ENCODE data around the gene CAPN6. TPM values are rescaled to one million over a fixed set of nuclear protein-coding genes. Genes with fewer than 3 reads are reported as not detected.

Gene CAPN6
- total RNA-seq, 4 donors from 2014 or later, result 0.34 to 0.88 TPM; not detected in 2

DNA sequence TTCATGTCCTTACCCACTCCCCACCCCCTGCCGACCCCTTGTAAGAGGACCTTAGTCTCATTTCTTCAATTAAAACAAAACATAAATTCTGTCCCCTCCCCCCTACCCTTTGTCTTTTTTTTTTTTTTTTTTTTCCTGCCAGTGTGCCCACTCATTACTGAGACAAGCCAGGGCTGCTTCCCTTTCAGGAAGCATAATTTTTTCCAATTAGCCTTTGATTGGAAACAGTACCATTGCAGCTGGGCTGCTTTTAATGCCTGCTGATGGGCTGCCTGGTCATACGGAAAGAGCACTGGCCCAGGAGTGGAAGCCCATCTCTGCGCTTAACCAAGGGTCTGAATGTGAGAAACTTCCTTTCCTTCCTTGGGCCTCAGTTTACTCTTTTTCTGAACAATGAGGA lies 18.6 kb upstream of the CAPN6 start:
- TF ChIP-seq CTCF (IDR thresholded peaks at IDR 0.05) (no peak), POLR2A (IDR thresholded peaks at IDR 0.05) (no peak)
- H3K4me3 ChIP-seq (ENCODE audit: low read depth, poor library complexity, severe bottlenecking), result no peak overlapping the region
- DNase-seq (ENCODE audit: low spot score in 2 of 2), result no peak
- intact Hi-C loops (cut with DNase I; ENCODE audit: low total_unique reads), result no loop called here
- 59 to 77% methylated on average over 3 of the region's 3 CpGs for WGBS, 2 donors

- TF ChIP-seq POLR2A (IDR thresholded peaks at IDR 0.05) (no peak), CTCF (IDR thresholded peaks at IDR 0.05) (no peak)
- intact Hi-C loops (cut with DNase I; ENCODE audit: low total_unique reads), result no loop called here
These were observed 14.5 kb upstream of the CAPN6 start for GRCh38 chrX:111284631-111285293.

GRCh38 chrX:111283446-111283845 lies 13.2 kb upstream of the CAPN6 start:
- intact Hi-C loops (cut with DNase I; ENCODE audit: low total_unique reads), result no loop called here
- no peak for DNase-seq (ENCODE audit: low spot score in 2 of 2)
- 64 to 82% methylated on average over 2 of the region's 2 CpGs for WGBS, 2 donors
- H3K4me3 ChIP-seq (ENCODE audit: low read depth, poor library complexity, severe bottlenecking), result no peak overlapping the region
- TF ChIP-seq CTCF (IDR thresholded peaks at IDR 0.05) (no peak), POLR2A (IDR thresholded peaks at IDR 0.05) (no peak)

More at GRCh38 chrX:111284631-111285293, 14.5 kb upstream of the CAPN6 start:
- WGBS, 2 donors, result 47 to 66% methylated on average over 8 of the region's 8 CpGs
- DNase-seq (ENCODE audit: low spot score in 2 of 2), result no peak
- H3K4me3 ChIP-seq (ENCODE audit: low read depth, poor library complexity, severe bottlenecking), result no peak overlapping the region

GRCh38 chrX:111282991-111283390 lies 12.7 kb upstream of the CAPN6 start:
- H3K4me3 ChIP-seq (ENCODE audit: low read depth, poor library complexity, severe bottlenecking), result no peak overlapping the region
- TF ChIP-seq POLR2A (IDR thresholded peaks at IDR 0.05) (no peak), CTCF (IDR thresholded peaks at IDR 0.05) (no peak)
- 57 to 67% methylated on average over 1 of the region's 1 CpG for WGBS, 2 donors
- intact Hi-C loops (cut with DNase I; ENCODE audit: low total_unique reads), result no loop called here
- no peak for DNase-seq (ENCODE audit: low spot score in 2 of 2)

- no peak overlapping the region for H3K4me3 ChIP-seq (ENCODE audit: low read depth, poor library complexity, severe bottlenecking)
- WGBS, 2 donors, result 80 to 84% methylated on average over 6 of the region's 6 CpGs
- intact Hi-C loops (cut with DNase I; ENCODE audit: low total_unique reads), result no loop called here
- no peak for TF ChIP-seq POLR2A (IDR thresholded peaks at IDR 0.05)
- no peak for TF ChIP-seq CTCF (IDR thresholded peaks at IDR 0.05)
- no peak for DNase-seq (ENCODE audit: low spot score in 2 of 2)
These were observed 11.9 kb upstream of the CAPN6 start for GRCh38 chrX:111282139-111282538.

GRCh38 chrX:111268506-111268905 lies 1.8 kb downstream of the CAPN6 start:
- no peak for DNase-seq (ENCODE audit: low spot score in 2 of 2)
- intact Hi-C loops (cut with DNase I; ENCODE audit: low total_unique reads), result no loop called here
- WGBS, 2 donors, result 37 to 40% methylated on average over 2 of the region's 2 CpGs

More at GRCh38 chrX:111268506-111268905, 1.8 kb downstream of the CAPN6 start:
- no peak overlapping the region for H3K4me3 ChIP-seq (ENCODE audit: low read depth, poor library complexity, severe bottlenecking)
- no peak for TF ChIP-seq CTCF (IDR thresholded peaks at IDR 0.05)
- no peak for TF ChIP-seq POLR2A (IDR thresholded peaks at IDR 0.05)

Measured in lower leg skin (tissue), 4 donors.